ENCODE data around the gene CDC14B.

DNA sequence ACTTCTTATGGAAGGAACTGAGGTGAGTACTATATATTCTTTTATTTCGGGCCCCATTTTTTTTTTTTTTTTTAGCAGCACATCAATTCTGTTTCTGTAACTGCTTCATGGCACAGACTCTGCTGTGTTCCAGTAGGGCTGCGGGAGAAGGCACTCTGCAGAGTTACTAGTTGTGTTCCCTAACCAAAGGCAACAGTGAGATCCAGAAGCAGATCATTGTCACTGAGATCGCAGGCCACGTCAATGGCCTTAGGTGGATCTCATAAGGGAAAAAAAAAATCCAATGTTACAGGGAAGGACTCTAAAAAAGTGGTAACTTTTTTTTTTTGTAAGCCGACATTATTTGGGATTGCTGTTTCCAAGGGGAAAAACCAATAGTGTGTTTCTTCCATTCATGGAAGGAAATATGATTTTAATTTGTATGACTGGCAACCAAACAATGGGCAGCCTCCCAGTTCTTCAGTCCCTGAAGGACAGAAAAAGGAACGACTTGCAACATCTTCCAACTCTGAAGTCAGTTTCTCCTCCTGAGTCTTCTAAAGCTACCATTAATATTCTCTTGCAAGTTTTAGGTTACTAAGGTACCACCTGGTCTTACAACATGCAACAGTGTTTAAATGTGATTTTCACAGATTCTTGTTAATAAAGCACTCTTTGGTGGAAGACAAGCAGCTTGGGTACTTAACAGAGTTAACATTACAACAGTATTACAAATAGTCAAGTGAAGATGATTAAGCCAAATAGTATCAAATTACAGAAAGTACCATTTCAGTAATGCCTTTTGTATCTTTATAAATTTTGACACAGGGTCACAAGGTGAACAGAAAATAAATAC, 116.9 kb downstream of the CDC14B start:
- TF ChIP-seq, protein P1, sequence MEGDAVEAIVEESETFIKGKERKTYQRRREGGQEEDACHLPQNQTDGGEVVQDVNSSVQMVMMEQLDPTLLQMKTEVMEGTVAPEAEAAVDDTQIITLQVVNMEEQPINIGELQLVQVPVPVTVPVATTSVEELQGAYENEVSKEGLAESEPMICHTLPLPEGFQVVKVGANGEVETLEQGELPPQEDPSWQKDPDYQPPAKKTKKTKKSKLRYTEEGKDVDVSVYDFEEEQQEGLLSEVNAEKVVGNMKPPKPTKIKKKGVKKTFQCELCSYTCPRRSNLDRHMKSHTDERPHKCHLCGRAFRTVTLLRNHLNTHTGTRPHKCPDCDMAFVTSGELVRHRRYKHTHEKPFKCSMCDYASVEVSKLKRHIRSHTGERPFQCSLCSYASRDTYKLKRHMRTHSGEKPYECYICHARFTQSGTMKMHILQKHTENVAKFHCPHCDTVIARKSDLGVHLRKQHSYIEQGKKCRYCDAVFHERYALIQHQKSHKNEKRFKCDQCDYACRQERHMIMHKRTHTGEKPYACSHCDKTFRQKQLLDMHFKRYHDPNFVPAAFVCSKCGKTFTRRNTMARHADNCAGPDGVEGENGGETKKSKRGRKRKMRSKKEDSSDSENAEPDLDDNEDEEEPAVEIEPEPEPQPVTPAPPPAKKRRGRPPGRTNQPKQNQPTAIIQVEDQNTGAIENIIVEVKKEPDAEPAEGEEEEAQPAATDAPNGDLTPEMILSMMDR (IDR thresholded peaks at IDR 0.05; ENCODE audit: low read depth, low read length, poor library complexity, severe bottlenecking): no peak
- TF ChIP-seq EZH2phosphoT487 (IDR thresholded peaks at IDR 0.05; ENCODE audit: borderline replicate concordance, low read length): no peak
